Ascending aorta (tissue), 2 donors: ENCODE data around the gene TMTC1. TPM values are rescaled to one million over a fixed set of nuclear protein-coding genes. Genes with fewer than 3 reads are reported as not detected.
"Not testable (repeated sequence)": the region's sequence is repeated elsewhere in the genome, so short reads cannot be mapped to it uniquely, and the experiment has no call there.

Experiments used
- DNase-seq, 2 donors: peaks; one replicate each; pipeline ENCODE4 v3.0.0-alpha.2; 2019; ENCODE audit warnings: low spot score in 2 of 2
- H3K27ac ChIP-seq, 2 donors: fragments of 200-600 bp; sonication (generic); one replicate each; pipeline ENCODE4 v1.5.1; 2016 to 2017; ENCODE audit warnings: mild to moderate bottlenecking in 1 of 2
- H3K27me3 ChIP-seq: fragments of 200-600 bp; sonication (generic); one replicate; pipeline ENCODE4 v1.5.1; 2017
- H3K36me3 ChIP-seq, 2 donors: fragments of 200-600 bp; sonication (generic); one replicate each; pipeline ENCODE4 v1.5.1; 2016
- H3K4me1 ChIP-seq, 2 donors: fragments of 200-600 bp; sonication (generic); one replicate each; pipeline ENCODE4 v1.5.1; 2016 to 2017; ENCODE audit warnings: mild to moderate bottlenecking in 1 of 2
- H3K4me3 ChIP-seq, 2 donors: fragments of 200-600 bp; sonication (generic); one replicate each; pipeline ENCODE4 v1.5.1; 2016 to 2017; ENCODE audit warnings: mild to moderate bottlenecking in 1 of 2
- H3K9me3 ChIP-seq, 2 donors: fragments of 200-600 bp; sonication (generic); one replicate each; pipeline ENCODE4 v1.5.1; 2016
- intact Hi-C: fragments of 100-400 bp; cut with DNase I; formaldehyde crosslinking; loops from one replicate; pipeline ENCODE4 v1.15.1; 2023
- total RNA-seq: library from RNA; depleted of rRNA; stranded (reverse); fragments of >200 nt; gene quantifications from one replicate; pipeline ENCODE4 v1.1.0, GENCODE V29; 2016
- TF ChIP-seq, protein P1 (sequence below), 3 experiments: fragments of 200-600 bp in 2 of 3; fragments of 450-650 bp in 1 of 3; sonication (generic) in 2 of 3; IDR thresholded peaks; one replicate each; pipeline ENCODE4 v1.5.1; 2016 to 2019; ENCODE audit warnings: antibody characterized with exemption in 3 of 3, mild to moderate bottlenecking in 1 of 3, moderate library complexity in 1 of 3

Gene TMTC1
- total RNA-seq, 1 donor from 2014 or later: 176 TPM

DNA sequence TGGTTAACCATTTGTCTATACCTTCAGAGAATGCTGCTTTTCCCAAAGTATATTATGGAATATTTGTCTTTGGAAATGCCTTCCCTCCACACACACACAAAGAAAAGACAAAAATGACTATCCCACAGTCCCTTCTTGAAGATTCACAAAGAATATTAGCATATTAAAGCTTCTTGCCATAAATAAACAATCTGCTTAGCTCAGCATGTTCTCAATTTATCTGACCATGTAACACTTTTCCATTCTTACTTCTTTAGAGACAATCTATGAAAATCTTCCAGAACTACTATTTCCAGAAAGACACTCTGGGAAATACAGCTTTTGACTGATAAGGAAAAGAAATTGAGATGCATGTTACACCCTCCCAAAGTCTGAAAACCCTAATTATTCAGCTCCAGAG, 227.4 kb downstream of the TMTC1 start:
- peaks cover 0 to 13% of the 10 kb centered on the region in 2 donors for H3K36me3 ChIP-seq
- intact Hi-C loops: loop anchor here (10.0 kb wide), 1 partner anchor 728 kb away; no protein-coding TSS in a partner anchor
- H3K27me3 ChIP-seq: no peaks in the 10 kb centered on the region
- H3K4me3 ChIP-seq: no peak overlapping the region
- no peaks in the 10 kb centered on the region for H3K9me3 ChIP-seq
- no peak overlapping the region for H3K27ac ChIP-seq
- peaks cover 0 to 5% of the 10 kb centered on the region in 2 donors for H3K4me1 ChIP-seq
- TF ChIP-seq, protein P1, sequence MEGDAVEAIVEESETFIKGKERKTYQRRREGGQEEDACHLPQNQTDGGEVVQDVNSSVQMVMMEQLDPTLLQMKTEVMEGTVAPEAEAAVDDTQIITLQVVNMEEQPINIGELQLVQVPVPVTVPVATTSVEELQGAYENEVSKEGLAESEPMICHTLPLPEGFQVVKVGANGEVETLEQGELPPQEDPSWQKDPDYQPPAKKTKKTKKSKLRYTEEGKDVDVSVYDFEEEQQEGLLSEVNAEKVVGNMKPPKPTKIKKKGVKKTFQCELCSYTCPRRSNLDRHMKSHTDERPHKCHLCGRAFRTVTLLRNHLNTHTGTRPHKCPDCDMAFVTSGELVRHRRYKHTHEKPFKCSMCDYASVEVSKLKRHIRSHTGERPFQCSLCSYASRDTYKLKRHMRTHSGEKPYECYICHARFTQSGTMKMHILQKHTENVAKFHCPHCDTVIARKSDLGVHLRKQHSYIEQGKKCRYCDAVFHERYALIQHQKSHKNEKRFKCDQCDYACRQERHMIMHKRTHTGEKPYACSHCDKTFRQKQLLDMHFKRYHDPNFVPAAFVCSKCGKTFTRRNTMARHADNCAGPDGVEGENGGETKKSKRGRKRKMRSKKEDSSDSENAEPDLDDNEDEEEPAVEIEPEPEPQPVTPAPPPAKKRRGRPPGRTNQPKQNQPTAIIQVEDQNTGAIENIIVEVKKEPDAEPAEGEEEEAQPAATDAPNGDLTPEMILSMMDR (IDR thresholded peaks at IDR 0.05): no peak
- no peak for DNase-seq

DNA sequence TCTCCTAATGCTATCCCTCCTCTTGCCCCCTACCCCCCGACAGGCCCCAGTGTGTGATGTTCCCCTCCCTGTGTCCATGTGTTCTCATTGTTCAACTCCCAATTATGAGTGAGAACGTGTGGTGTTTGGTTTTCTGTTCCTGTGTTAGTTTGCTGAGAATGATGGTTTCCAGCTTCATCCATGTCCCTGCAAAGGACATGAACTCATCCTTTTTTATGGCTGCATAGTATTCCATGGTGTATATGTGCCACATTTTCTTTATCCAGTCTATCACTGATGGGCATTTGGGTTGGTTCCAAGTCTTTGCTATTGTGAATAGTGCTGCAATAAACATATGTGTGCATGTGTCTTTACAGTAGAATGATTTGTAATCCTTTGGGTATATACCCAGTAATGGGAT, 228.3 kb downstream of the TMTC1 start:
- intact Hi-C loops: loop anchor here (10.0 kb wide), 1 partner anchor 729 kb away; no protein-coding TSS in a partner anchor
- peaks cover 0 to 13% of the 10 kb centered on the region in 2 donors for H3K36me3 ChIP-seq

DNA sequence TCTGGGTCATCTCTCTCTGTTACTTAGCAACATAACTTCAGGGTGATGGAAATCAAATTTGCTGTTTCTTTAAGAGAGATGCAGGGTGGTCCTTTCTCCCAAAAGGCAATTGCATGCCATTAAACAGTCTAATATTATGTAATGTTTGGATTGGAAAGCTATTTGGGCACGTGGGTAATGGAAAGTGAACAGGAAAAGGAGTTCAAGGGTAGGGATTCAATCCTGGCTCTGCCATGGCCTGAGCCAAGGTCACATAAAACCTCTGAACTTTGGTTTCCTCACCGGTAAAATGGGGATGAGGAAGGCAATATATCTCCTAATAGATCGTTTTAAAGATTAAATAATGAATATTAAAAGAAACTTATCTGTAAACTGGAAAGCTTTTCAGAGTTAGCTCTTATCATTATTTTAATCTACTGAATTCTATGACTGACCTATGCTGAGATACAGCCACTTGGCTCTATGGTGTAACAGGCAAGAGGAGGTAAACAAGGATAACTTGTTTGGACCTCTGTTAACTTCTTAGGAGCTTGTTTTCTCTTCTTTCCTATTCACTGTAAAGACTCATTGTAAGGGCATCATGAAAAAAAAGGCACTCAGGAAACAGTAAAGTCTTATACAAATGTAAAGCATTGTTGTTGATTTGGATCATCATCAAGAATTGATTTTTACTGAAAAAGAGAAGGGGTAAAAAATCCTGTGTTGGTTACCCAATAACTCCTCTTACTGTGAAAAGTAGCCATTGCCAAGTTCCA, 230.6 kb downstream of the TMTC1 start:
- Histone ChIP-seq H3K27ac (peak overlapping the region; percentile 41 to 46), H3K27me3 (no peaks in the 10 kb centered on the region), H3K36me3 (peaks cover 0 to 10% of the 10 kb centered on the region in 2 donors), H3K9me3 (no peaks in the 10 kb centered on the region), H3K4me1 (peaks cover 0 to 5% of the 10 kb centered on the region in 2 donors), H3K4me3 (no peak overlapping the region)
- no peak for DNase-seq
- intact Hi-C loops: loop anchor here (5.0 to 10.0 kb wide), 3 partner anchors 229 to 732 kb away; partner anchors contain the start of gene TMTC1
- TF ChIP-seq, protein P1 (IDR thresholded peaks at IDR 0.05): no peak

More for the DNA sequence above, 228.3 kb downstream of the TMTC1 start:
- H3K4me3 ChIP-seq, H3K27me3 ChIP-seq, DNase-seq, H3K27ac ChIP-seq, H3K9me3 ChIP-seq, H3K4me1 ChIP-seq: not testable (repeated sequence)

DNA sequence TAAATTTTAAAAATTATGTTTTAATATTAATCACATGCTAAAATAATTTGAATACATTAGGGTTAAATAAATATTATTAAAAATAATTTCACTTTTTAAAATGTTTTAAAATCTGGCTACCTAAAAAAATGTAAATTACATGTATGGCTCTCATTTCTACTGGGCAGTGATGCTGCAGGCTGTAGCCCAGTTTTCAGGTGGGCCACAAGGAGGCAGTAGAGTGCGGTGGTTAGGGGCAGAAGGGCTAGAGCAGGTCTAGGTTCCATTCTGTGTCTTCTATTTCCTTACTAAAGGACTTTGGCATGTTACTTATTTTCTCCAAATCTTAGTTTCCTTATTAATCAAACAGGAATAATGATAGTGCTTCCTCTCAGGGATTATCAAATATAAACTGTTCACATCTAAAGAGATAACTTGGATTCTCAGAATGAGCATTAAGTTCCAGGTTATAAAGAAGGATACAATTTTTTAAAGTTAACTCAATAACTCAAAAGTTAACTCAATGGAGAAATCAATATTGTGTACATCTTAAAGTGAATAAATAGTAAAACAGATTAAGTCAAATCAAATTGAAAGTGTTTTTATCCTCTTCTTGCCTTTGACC, 231.3 kb downstream of the TMTC1 start:
- Histone ChIP-seq H3K4me3 (no peak overlapping the region), H3K36me3 (peaks cover 0 to 10% of the 10 kb centered on the region in 2 donors), H3K9me3 (no peaks in the 10 kb centered on the region), H3K27ac (peak overlapping the region in 1 of 2 donors; percentile 41), H3K27me3 (no peaks in the 10 kb centered on the region), H3K4me1 (peaks cover 0 to 5% of the 10 kb centered on the region in 2 donors)
- TF ChIP-seq, protein P1 (IDR thresholded peaks at IDR 0.05): peak; percentile 52 to 84 (median 77)
- peak in 1 of 2 donors; percentile 74 for DNase-seq
- intact Hi-C loops: loop anchor here (5.0 to 10.0 kb wide), 3 partner anchors 230 to 732 kb away; partner anchors contain the start of gene TMTC1

DNA sequence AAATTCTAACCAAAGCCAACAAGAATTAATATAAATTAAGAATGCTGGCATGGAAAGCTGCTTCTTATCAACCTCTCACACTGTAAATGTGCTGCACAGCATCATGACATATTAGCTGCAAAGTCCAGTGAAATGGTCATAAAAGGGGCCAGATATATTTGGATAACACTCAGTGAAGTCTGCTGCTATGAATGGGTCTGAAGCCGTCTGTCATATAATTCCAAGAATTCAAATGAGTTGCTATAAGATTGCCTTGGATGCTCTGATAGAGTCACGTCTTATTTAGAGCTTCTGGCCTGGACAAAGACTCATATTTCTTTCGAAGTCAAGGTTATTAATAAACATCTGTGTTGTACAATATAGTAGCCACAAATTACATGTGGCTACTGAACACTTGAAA, 231.9 kb downstream of the TMTC1 start:
- Histone ChIP-seq H3K27ac (no peak overlapping the region), H3K9me3 (no peaks in the 10 kb centered on the region), H3K27me3 (no peaks in the 10 kb centered on the region), H3K4me1 (peaks cover 0 to 5% of the 10 kb centered on the region in 2 donors), H3K4me3 (no peak overlapping the region), H3K36me3 (peaks cover 0 to 10% of the 10 kb centered on the region in 2 donors)
- no peak for DNase-seq
- intact Hi-C loops: loop anchor here (5.0 to 10.0 kb wide), 3 partner anchors 230 to 733 kb away; partner anchors contain the start of gene TMTC1
- TF ChIP-seq, protein P1 (IDR thresholded peaks at IDR 0.05): no peak

DNA sequence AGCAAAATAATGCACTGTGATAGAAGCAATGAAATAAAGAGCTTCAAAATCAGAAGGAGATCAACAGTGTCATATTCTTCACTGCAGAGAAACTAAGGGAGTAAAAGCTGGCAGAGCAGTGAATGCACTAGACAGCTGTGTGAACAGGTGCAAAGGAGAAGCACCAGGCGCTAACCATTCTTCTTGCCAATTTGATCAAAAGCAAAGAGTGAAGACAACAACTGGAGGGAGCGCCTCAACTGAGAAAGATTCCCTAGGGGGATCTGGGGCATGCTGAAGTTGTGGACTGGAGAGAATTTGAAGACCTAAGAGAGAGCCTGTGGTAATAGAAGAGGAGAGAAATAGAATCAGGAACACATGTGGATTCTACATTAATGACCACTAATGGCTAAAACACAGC, 235.9 kb downstream of the TMTC1 start:
- H3K4me1 ChIP-seq: peaks cover 0 to under 1% of the 10 kb centered on the region in 2 donors
- intact Hi-C loops: no loop called here

More for the DNA sequence above, 235.9 kb downstream of the TMTC1 start:
- DNase-seq: no peak
- TF ChIP-seq, protein P1 (IDR thresholded peaks at IDR 0.05): no peak
- no peaks in the 10 kb centered on the region for H3K36me3 ChIP-seq
- no peaks in the 10 kb centered on the region for H3K9me3 ChIP-seq
- no peak overlapping the region for H3K4me3 ChIP-seq
- no peaks in the 10 kb centered on the region for H3K27me3 ChIP-seq
- no peak overlapping the region for H3K27ac ChIP-seq
